NCI-H526 (cell line): ENCODE data around the gene MCHR1.

ENCODE experiments used
- DNase-seq, 2 experiments: peaks; one replicate each; lab custom pipeline; 2025; lab: John Stamatoyannopoulos, UW

The MCHR1 gene

GRCh38 chr22:40727070-40727963 lies 48.0 kb downstream of the MCHR1 start:
- no peak for DNase-seq

GRCh38 chr22:40727964-40728615 lies 48.8 kb downstream of the MCHR1 start:
- DNase-seq = no peak

DNA sequence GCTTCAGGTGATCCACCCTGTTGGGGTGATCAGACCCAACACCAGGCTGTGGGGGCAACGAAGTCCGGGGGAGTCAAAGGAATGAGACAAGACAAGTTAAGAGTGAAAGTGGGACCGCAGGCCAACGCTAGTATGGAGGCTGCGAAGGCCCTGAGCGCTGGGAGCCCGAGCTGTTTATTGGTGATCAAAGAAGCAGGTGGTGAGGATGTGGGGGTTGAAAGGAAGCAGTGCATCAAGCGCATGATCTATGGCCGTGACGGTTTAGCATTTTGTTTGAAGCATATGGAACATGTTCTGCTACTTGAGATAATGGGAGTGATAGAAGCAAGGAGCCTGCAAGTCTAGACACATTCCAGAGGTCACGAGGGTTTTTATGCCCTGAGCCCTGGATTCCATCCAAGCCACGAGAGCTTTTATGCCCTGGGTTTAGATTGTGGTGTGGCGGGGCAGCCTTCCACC lies 49.5 kb downstream of the MCHR1 start:
- no peak for DNase-seq

- DNase-seq = no peak
These were observed 50.0 kb downstream of the MCHR1 start for GRCh38 chr22:40729284-40729683.
